Activated CD4-positive, CD25-positive, alpha-beta regulatory T cell treated with anti-CD3 and anti-CD28 coated beads, Interleukin-2, amount 50 U/mL, for 72 hours (primary cell): Measurements from ENCODE around the gene SAMD4B.
A peak's percentile ranks its signal among the peaks of the same experiment; 100 is the strongest.

Experiments
- DNase-seq: peaks from one replicate; pipeline ENCODE4 v3.0.0; 2021

SAMD4B gene

DNA sequence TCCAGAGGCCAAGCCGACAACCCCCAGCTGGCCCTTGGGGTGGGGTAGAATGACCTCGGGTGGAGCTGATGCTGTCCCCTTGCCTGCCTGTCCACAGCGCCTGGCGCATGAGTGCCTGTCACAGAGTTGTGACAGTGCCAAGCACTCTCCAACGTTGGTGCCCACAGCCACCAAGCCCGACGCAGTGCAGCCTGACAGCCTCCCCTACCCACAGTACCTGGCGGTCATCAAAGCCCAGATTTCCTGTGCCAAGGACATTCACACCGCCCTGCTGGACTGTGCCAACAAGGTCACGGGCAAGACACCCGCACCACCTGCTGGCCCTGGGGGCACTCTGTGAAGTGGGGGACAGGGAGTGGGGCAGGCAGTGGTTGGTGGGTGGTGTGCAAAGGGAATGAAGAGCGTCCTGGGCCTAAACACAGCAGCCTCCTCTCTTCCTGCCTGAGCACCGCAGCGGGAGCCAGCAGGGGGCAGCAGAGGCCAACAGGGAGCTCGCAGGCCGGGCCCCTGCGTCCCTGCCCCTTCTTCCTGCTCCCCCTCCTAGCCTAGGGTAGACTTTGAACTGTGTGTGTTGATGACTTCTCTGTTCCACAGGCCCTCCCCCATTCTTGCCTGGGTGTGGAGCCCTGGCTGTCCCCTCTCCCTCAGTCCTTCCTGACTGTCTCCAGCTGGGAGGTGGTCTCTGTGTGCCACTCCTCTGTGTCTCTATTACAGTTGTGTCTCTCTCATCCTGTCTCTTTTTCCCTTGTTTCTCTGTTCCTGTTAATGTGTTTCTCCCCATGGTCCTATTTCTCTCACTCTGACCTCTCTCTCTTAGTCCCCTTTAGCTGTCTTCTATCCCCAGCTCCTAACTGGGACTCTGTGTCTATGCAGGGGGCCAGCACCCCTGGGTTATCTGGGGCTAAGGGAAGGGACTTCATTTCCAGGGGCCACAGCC is 55.4 kb downstream of the SAMD4B start:
- peak; percentile 95 for DNase-seq

GRCh38 chr19:39398297-39398864 is 56.2 kb downstream of the SAMD4B start:
- no peak for DNase-seq

DNA sequence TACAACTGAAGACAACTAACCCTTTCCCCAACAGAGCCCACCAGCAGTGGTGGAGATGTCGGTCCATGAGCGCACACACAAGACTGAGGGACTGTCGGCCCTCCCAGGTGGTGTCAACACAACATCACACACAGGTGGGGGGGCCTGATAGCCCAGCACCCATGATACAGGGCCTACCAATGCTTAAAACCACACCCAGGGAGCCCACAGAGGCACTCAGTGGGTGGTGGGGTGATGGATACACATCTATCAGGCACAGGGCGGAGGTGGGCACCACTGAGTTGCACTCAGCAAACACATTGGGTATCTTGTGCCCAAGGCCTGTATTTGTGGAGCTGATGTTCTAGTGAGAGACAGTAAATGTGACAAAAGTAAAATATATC is 57.4 kb downstream of the SAMD4B start:
- no peak for DNase-seq

GRCh38 chr19:39400061-39400460 is 57.8 kb downstream of the SAMD4B start:
- no peak for DNase-seq

DNA sequence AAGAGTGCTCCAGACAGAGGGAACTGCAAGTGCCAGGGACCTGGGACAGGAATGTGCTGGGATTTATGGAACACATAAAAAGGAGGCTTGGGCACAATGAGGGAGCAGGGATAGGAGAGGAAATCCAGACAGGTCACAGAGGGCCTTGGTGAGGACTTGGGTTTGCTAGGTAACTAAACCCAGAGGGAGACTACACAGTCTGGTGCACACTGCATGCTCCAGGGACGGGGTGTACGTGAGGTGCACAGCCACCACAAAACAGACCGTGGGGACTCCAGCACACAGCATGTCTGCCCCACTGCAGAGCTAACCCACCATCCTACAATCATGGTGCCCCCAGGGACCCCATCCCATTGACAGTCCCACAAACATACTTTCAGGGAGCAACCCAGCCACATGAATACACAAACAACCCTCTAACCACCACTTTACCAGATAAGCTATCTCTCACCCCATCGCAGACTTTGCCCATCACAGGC is 58.9 kb downstream of the SAMD4B start:
- no peak for DNase-seq

- DNase-seq = peak; percentile 80
Observed at GRCh38 chr19:39401549-39402345, 59.5 kb downstream of the SAMD4B start.

GRCh38 chr19:39402346-39403300 is 60.4 kb downstream of the SAMD4B start:
- peak; percentile 79 for DNase-seq

DNA sequence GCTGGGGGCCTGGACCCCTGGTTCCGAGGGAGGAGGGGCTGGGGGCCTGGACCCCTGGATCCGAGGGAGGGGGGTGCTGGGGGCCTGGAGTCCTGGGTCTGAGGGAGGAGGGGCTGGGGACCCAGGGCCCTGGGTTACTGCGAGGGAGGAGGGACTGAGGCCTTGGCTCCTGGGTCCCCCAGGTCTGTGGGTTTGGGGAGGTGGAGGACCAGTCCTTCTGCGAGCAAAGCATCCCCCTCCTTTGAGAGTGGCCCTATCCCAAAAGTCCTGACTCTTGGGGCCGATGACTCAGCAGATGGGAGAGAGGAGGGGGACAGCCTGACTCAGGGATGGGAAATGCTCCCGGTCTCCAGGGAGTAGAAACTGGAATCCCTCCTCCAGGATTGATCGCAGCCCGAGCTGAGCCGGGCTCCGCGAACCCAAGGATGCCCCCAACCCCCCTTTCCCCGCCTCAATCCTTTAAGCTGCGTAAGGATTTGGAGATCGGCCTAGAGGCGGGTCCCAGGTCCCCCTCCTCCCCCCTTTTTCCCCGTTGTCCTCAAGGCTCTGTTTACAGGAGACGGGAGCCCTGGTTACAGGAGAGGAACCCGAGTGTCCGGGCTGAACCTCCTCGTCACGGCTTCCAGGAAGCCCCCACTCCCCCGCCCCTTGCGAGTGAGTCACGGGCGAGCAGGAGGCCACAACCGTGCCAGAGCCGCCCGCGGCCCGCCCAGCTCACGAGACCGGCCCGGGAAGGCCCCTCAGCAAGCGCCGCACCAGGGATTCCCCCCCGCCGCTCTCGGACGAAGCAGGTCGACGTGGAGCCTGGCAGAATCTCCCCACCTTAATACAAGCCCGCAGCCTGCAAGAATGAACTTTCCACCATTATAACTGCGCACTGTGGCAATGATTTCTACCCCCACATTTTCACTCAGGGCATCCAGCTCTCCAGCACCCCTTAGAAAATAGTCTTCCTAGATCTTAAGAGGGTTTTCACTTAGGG is 61.4 kb downstream of the SAMD4B start:
- peak; percentile 98 for DNase-seq

- no peak for DNase-seq
Observed at GRCh38 chr19:39405261-39405957, 63.2 kb downstream of the SAMD4B start.

DNA sequence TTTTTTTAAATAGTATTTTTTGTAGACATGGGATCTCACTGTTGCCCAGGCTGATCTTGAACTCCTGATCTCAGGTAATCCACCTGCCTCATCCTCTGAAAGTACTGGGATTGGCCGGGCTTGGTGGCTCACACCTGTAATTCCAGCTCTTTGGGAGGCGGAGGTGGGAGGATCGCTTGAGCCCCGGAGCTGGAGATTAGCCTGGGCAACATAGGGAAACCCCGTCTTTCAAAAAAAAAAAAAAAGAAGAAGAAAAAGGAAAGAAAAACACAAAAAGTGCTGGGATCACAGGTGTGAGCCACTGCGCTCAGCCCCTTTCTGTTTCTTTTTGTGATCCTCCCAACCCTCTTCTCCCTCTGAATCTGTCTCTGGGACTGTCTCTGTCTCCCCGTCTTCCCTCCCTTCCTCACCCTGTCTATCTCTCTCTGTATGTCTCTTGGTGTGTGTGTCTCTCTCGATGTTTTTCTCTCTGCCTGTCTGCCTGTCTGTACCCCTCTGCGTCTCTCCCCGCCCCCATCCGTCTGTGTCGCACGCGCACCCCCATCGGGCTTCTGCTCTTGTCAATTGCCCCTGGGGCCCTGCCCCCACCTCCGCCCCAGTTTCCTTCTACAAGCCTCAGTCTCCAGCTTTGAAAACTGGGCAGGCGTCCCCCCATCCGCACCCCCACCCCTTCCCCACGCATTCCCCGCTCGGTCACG is 63.9 kb downstream of the SAMD4B start:
- peak; percentile 80 for DNase-seq

GRCh38 chr19:39406656-39407409 is 64.6 kb downstream of the SAMD4B start, which contains the start of gene ZFP36:
Gene ZFP36, plus strand, starts transcription at chr19:39406847. Its CDS starts 58 bp downstream, at chr19:39406905.
- peak; percentile 82 for DNase-seq

DNA sequence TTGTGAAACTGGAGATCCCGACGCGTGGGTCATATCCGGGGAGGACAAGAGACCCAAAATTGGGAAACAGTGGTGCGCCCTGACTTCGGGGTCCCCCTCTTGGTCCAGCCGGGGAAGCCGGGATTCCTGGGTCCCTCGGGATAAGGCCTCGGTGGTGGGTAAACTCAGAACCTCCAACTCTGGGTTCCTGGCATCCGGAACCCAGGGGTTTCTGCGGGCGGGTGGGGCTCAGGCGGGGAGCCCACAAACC is 65.1 kb downstream of the SAMD4B start:
- DNase-seq = no peak

- DNase-seq = peak; percentile 66
Observed at GRCh38 chr19:39407660-39408391, 65.6 kb downstream of the SAMD4B start.

GRCh38 chr19:39408392-39409207 is 66.4 kb downstream of the SAMD4B start:
- no peak for DNase-seq

GRCh38 chr19:39409208-39410016 is 67.2 kb downstream of the SAMD4B start:
- DNase-seq = peak; percentile 76
